Endothelial cell (in vitro differentiated cells): ENCODE data around the gene ARHGEF33. TPM values are rescaled to one million over a fixed set of nuclear protein-coding genes. Genes with fewer than 3 reads are reported as not detected.

Experiments used
- DNase-seq: peaks from one replicate; pipeline ENCODE4 v3.0.0; 2021; ENCODE audit warnings: low spot score
- H3K27ac Mint-ChIP-seq: one replicate; pipeline ENCODE4 v1.8.0; 2021; ENCODE audit warnings: mixed read lengths, inconsistent platforms; ENCODE audit not compliant: unreplicated experiment
- H3K27me3 Mint-ChIP-seq: one replicate; pipeline ENCODE4 v1.8.0; 2021; ENCODE audit warnings: mild to moderate bottlenecking, moderate library complexity, mixed read lengths, inconsistent platforms; ENCODE audit not compliant: unreplicated experiment
- H3K36me3 Mint-ChIP-seq: one replicate; pipeline ENCODE4 v1.8.0; 2021; ENCODE audit warnings: mild to moderate bottlenecking, low read depth, mixed read lengths, inconsistent platforms; ENCODE audit not compliant: unreplicated experiment
- H3K4me1 Mint-ChIP-seq: one replicate; pipeline ENCODE4 v1.8.0; 2021; ENCODE audit warnings: mild to moderate bottlenecking, mixed read lengths, inconsistent platforms; ENCODE audit not compliant: unreplicated experiment
- H3K4me3 Mint-ChIP-seq: one replicate; pipeline ENCODE4 v1.8.0; 2021; ENCODE audit warnings: mild to moderate bottlenecking, mixed read lengths, inconsistent platforms; ENCODE audit not compliant: unreplicated experiment
- H3K9me3 Mint-ChIP-seq: one replicate; pipeline ENCODE4 v1.8.0; 2021; ENCODE audit warnings: mixed read lengths, inconsistent platforms; ENCODE audit not compliant: unreplicated experiment
- CTCF ChIP-seq: fragments of 200-600 bp; sonication (generic); IDR thresholded peaks from one replicate; pipeline ENCODE4 v1.5.0; 2021; ENCODE audit warnings: antibody characterized with exemption; ENCODE audit not compliant: unreplicated experiment
- total RNA-seq: library from RNA; stranded (reverse); fragmentation: NEBNext Ultra II Directional; extraction: Animal tissue kit (Norgen Biotek cat#: 25700); gene quantifications from one replicate; pipeline ENCODE4 v1.2.1, GENCODE V29; 2021; ENCODE audit not compliant: unreplicated experiment

Gene ARHGEF33
- total RNA-seq, 1 donor from 2014 or later, result 0.69 TPM

DNA sequence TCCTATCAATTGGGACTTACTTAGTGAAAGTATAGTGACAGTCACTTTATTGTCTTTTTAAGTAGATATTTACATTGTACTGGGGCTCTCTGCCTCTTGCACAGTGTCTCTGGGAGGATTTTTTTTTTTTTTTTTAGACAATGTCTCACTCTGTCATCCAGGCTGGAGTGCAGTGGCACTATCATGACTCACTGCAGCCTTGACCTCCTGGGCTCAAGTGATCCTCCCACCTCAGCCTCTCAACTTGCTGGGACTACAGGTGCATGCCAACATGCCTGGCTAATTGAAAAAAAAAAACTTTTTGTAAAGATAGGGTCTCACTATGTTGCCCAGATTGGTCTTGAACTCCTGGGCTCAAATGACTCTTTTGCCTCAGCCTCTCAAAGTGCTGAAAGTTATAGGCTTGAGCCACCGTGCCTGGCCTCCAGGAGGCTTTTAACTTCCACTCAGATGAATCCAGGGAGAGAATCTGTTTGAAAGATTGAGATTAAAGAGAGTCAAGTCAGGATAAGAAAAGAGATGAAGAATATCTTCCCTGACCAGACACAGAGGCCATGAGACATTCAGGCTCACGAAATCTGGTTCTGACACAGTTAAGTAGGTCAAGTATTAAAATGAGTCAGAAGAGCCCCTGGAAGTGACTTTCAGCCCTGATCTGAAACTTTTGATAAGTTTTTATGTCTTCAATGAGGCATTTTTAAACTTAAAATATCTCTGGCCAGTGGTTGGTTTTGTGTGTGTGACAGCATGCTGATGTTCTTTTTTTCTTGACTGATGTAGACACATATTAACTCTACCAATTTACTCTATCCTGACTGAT is 18.3 kb downstream of the ARHGEF33 start:
- H3K4me1 Mint-ChIP-seq, result no peaks in the 10 kb centered on the region
- H3K27me3 Mint-ChIP-seq, result peaks cover 2% of the 10 kb centered on the region
- H3K36me3 Mint-ChIP-seq, result no peaks in the 10 kb centered on the region
- TF ChIP-seq CTCF, result no peak
- H3K27ac Mint-ChIP-seq, result no peak overlapping the region
- no peaks in the 10 kb centered on the region for H3K9me3 Mint-ChIP-seq
- H3K4me3 Mint-ChIP-seq, result no peak overlapping the region
- DNase-seq, result no peak

- Mint-ChIP-seq H3K4me1 (no peaks in the 10 kb centered on the region), H3K4me3 (no peak overlapping the region), H3K9me3 (no peaks in the 10 kb centered on the region), H3K36me3 (no peaks in the 10 kb centered on the region), H3K27me3 (peaks cover 2% of the 10 kb centered on the region), H3K27ac (no peak overlapping the region)
- TF ChIP-seq CTCF, result no peak
- no peak for DNase-seq
Measured at GRCh38 chr2:38909872-38910271, 20.2 kb downstream of the ARHGEF33 start.

DNA sequence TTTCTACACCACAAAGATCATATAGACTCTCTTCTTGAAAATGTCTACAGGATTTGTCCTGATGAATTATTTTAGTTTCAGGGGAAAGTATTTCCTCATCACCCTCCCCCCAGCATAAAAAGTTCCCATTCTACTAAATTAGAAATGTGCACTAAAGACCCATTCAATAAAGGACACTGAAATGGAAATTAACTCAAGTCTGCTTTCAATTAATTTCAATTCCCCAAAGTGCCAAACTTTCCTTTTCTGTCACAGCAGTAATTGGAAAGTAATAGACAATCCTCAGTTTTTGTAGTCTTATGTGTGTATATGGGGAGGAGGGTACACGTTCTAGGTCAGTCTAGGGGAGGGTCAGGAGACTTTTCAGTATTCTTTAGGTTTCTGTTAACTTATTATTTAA is 21.5 kb downstream of the ARHGEF33 start:
- Mint-ChIP-seq H3K36me3 (no peaks in the 10 kb centered on the region), H3K27ac (no peak overlapping the region), H3K4me1 (no peaks in the 10 kb centered on the region), H3K4me3 (no peak overlapping the region), H3K27me3 (peaks cover 2% of the 10 kb centered on the region), H3K9me3 (no peaks in the 10 kb centered on the region)
- TF ChIP-seq CTCF, result no peak
- DNase-seq, result no peak

- no peak overlapping the region for H3K27ac Mint-ChIP-seq
- H3K27me3 Mint-ChIP-seq, result peaks cover 2% of the 10 kb centered on the region
- no peaks in the 10 kb centered on the region for H3K36me3 Mint-ChIP-seq
- H3K9me3 Mint-ChIP-seq, result no peaks in the 10 kb centered on the region
- no peak overlapping the region for H3K4me3 Mint-ChIP-seq
- no peak for DNase-seq
- no peak for TF ChIP-seq CTCF
- no peaks in the 10 kb centered on the region for H3K4me1 Mint-ChIP-seq
Measured at GRCh38 chr2:38912619-38913018, 22.9 kb downstream of the ARHGEF33 start.

- Mint-ChIP-seq H3K27ac (no peak overlapping the region), H3K36me3 (no peaks in the 10 kb centered on the region), H3K9me3 (no peaks in the 10 kb centered on the region), H3K4me1 (no peaks in the 10 kb centered on the region), H3K27me3 (peaks cover 1% of the 10 kb centered on the region), H3K4me3 (no peak overlapping the region)
- DNase-seq, result no peak
- TF ChIP-seq CTCF, result no peak
Measured at GRCh38 chr2:38922389-38922788, 32.7 kb downstream of the ARHGEF33 start.
